Activated B cell treated with CpG ODN at 0.5 μM for 24 hours (primary cell): ENCODE results near the gene HS6ST3. TPM values are rescaled to one million over a fixed set of nuclear protein-coding genes. Genes with fewer than 3 reads are reported as not detected.

Experiments used
- ATAC-seq: fragments of 200-7000 bp; cut with Tn5 transposase; one replicate; pipeline ENCODE4 v1.10.0; 2021; ENCODE audit warnings: low read depth, mild to moderate bottlenecking, moderate library complexity
- CTCF ChIA-PET: fragments of 350-600 bp; sonication (Branson Sonifier 250); formaldehyde crosslinking; loops from one replicate; lab custom pipeline; 2021; ENCODE audit warnings: antibody characterized with exemption; lab: Charles Lee
- POLR2A ChIA-PET: fragments of 350-600 bp; sonication (Branson Sonifier 250); formaldehyde crosslinking; loops from one replicate; lab custom pipeline; 2021; ENCODE audit warnings: antibody characterized with exemption; lab: Charles Lee
- DNase-seq: peaks from one replicate; pipeline ENCODE4 v3.0.0; 2022
- H3K27ac Mint-ChIP-seq: one replicate; pipeline ENCODE4 v1.8.0; 2020; ENCODE audit warnings: mixed read lengths
- H3K27me3 Mint-ChIP-seq: one replicate; pipeline ENCODE4 v1.8.0; 2021; ENCODE audit warnings: mixed read lengths
- H3K36me3 Mint-ChIP-seq: one replicate; pipeline ENCODE4 v1.8.0; 2021; ENCODE audit warnings: low read depth, mixed read lengths
- H3K4me1 Mint-ChIP-seq: one replicate; pipeline ENCODE4 v1.8.0; 2021; ENCODE audit warnings: mixed read lengths
- H3K4me3 Mint-ChIP-seq: one replicate; pipeline ENCODE4 v1.8.0; 2020; ENCODE audit warnings: mild to moderate bottlenecking, mixed read lengths
- H3K9me3 Mint-ChIP-seq: one replicate; pipeline ENCODE4 v1.8.0; 2020; ENCODE audit warnings: mixed read lengths
- intact Hi-C: fragments of 100-400 bp; cut with micrococcal nuclease; formaldehyde crosslinking; loops from one replicate; pipeline ENCODE4 v1.15.1; 2024
- total RNA-seq: library from RNA; stranded (reverse); gene quantifications from 2 replicates; pipeline ENCODE4 v1.2.3, GENCODE V29; 2022
- TF ChIP-seq, protein P1 (sequence below): fragments of 200-600 bp; IDR thresholded peaks from one replicate; pipeline ENCODE4 v1.8.0; 2022; ENCODE audit warnings: antibody characterized with exemption, mild to moderate bottlenecking

Gene HS6ST3
- total RNA-seq, 1 donor from 2014 or later = not detected

- POLR2A ChIA-PET = no interaction called here
- Mint-ChIP-seq H3K36me3 (no peaks in the 10 kb centered on the region), H3K27ac (no peak overlapping the region), H3K4me1 (no peaks in the 10 kb centered on the region), H3K4me3 (no peak overlapping the region), H3K27me3 (no peaks in the 10 kb centered on the region), H3K9me3 (peaks cover 8% of the 10 kb centered on the region)
- intact Hi-C loops = no loop called here
- CTCF ChIA-PET = no interaction called here
- ATAC-seq = no peak
- DNase-seq = no peak
- TF ChIP-seq, protein P1, sequence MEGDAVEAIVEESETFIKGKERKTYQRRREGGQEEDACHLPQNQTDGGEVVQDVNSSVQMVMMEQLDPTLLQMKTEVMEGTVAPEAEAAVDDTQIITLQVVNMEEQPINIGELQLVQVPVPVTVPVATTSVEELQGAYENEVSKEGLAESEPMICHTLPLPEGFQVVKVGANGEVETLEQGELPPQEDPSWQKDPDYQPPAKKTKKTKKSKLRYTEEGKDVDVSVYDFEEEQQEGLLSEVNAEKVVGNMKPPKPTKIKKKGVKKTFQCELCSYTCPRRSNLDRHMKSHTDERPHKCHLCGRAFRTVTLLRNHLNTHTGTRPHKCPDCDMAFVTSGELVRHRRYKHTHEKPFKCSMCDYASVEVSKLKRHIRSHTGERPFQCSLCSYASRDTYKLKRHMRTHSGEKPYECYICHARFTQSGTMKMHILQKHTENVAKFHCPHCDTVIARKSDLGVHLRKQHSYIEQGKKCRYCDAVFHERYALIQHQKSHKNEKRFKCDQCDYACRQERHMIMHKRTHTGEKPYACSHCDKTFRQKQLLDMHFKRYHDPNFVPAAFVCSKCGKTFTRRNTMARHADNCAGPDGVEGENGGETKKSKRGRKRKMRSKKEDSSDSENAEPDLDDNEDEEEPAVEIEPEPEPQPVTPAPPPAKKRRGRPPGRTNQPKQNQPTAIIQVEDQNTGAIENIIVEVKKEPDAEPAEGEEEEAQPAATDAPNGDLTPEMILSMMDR = no peak
Observed at GRCh38 chr13:96690998-96691397, 601.1 kb downstream of the HS6ST3 start.

GRCh38 chr13:96696389-96696900, 606.5 kb downstream of the HS6ST3 start:
- intact Hi-C loops = no loop called here
- Mint-ChIP-seq H3K9me3 (peaks cover 5% of the 10 kb centered on the region), H3K27me3 (no peaks in the 10 kb centered on the region), H3K27ac (no peak overlapping the region), H3K4me3 (no peak overlapping the region), H3K36me3 (no peaks in the 10 kb centered on the region), H3K4me1 (no peaks in the 10 kb centered on the region)
- POLR2A ChIA-PET = no interaction called here
- ATAC-seq (no peak), DNase-seq (no peak)
- TF ChIP-seq, protein P1 = no peak
- CTCF ChIA-PET = no interaction called here

DNA sequence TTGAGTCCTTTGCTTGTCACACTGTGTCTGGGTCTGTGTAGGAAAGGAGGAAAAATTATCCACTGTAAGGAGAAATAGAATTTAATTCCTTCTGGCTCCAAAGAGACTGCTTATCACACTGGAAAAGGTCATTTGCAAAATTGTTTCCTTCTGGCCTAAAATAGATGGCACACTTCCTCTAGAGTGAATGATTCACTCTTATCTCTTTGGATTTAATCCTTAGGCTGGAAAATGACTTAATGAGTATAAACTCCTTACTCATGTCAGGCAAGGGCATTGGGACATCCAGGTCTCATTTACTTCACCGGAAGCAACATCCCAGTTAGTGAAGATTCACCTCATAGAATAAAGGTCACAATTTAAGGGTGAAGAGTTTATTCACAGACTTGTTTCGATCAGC, 610.8 kb downstream of the HS6ST3 start:
- POLR2A ChIA-PET = no interaction called here
- TF ChIP-seq, protein P1 = no peak
- no peaks in the 10 kb centered on the region for H3K27me3 Mint-ChIP-seq

DNA sequence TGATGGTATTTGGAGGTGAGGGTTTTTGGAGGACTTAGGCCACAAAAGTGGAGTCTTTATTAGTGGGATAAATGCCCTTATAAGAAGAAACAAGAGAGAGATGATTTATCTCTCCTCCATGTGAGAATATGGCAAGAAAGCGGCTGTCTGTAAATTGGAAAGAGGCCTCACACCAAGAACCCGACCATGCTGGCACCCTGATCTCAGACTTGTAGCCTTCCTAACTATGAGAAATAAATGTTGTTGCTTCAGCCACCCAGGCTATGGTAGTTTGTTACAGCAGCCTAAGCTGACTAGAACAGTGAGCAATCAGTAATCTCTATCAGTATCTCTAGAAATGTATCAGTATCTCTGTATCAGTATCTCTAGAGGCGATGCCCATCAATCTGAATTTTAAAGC, 617.2 kb downstream of the HS6ST3 start:
- DNase-seq (no peak), ATAC-seq (no peak)
- no peaks in the 10 kb centered on the region for H3K27me3 Mint-ChIP-seq
- peaks cover 4% of the 10 kb centered on the region for H3K9me3 Mint-ChIP-seq
- POLR2A ChIA-PET = no interaction called here
- H3K4me1 Mint-ChIP-seq = no peaks in the 10 kb centered on the region
- no peaks in the 10 kb centered on the region for H3K36me3 Mint-ChIP-seq
- intact Hi-C loops = no loop called here
- H3K4me3 Mint-ChIP-seq = no peak overlapping the region
- no peak overlapping the region for H3K27ac Mint-ChIP-seq
- CTCF ChIA-PET = no interaction called here
- TF ChIP-seq, protein P1 = no peak

More for the DNA sequence above, 610.8 kb downstream of the HS6ST3 start:
- Mint-ChIP-seq H3K9me3 (peaks cover 5% of the 10 kb centered on the region), H3K27ac (no peak overlapping the region), H3K4me3 (no peak overlapping the region), H3K4me1 (no peaks in the 10 kb centered on the region), H3K36me3 (no peaks in the 10 kb centered on the region)
- DNase-seq = no peak
- intact Hi-C loops = no loop called here
- ATAC-seq = no peak
- CTCF ChIA-PET = no interaction called here

DNA sequence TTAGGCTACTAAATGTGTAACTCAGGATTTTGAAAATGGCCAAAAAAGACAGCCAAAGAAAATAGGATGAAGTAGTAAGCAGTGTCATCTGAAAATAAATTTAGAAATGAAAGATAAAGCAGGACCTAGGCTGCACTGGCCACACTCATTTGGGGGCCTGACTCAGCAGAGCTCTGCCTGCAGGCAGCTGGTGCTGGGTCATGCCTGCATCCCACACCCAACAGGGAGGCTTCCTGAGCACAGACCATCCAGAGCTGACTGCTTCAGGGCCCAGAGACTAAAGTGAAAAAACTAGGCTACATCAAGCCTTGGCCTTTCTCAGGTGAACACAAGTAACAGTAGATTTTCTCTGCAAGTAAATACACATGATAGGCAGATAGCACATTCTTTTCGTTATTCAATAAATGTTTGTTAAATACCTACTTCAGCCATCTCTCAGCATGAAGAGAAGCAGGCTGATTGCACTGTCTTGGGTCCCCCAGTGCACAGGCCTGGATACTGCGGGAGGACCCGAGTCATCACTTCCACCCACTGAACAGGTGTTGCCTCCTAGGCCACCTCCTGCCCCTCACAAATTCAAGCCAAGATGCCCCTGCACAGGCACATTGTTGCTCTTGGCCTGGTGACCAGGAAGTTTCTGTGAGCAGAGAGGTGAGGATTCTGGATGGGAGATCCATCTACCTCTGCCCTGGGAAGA, 620.4 kb downstream of the HS6ST3 start:
- POLR2A ChIA-PET = no interaction called here
- intact Hi-C loops = no loop called here
- TF ChIP-seq, protein P1 = no peak
- no peak for DNase-seq
- no peaks in the 10 kb centered on the region for H3K27me3 Mint-ChIP-seq
- CTCF ChIA-PET = no interaction called here
- no peak overlapping the region for H3K4me3 Mint-ChIP-seq
- no peaks in the 10 kb centered on the region for H3K36me3 Mint-ChIP-seq
- peaks cover 3% of the 10 kb centered on the region for H3K9me3 Mint-ChIP-seq
- H3K27ac Mint-ChIP-seq = no peak overlapping the region
- no peak for ATAC-seq
- no peaks in the 10 kb centered on the region for H3K4me1 Mint-ChIP-seq
